Lung (tissue), 12 donors: ENCODE measurements around the gene MYLK. TPM values are rescaled to one million over a fixed set of nuclear protein-coding genes. Genes with fewer than 3 reads are reported as not detected.
A peak's percentile ranks its signal among the peaks of the same experiment; 100 is the strongest.

Experiments
- ATAC-seq: fragments of 200-7000 bp; cut with Tn5 transposase; one replicate; pipeline ENCODE4 v1.9.1; 2020; ENCODE audit warnings: moderate number of reproducible peaks; ENCODE audit not compliant: insufficient read depth, low FRiP score
- DNase-seq, 3 donors: peaks; one replicate each; pipeline ENCODE4 v3.0.0-alpha.2; 2013 to 2017
- H3K27ac ChIP-seq, 2 donors: one replicate each; pipeline ENCODE4 v1.5.1; 2013; ENCODE audit warnings: mild to moderate bottlenecking in 2 of 2, moderate library complexity in 2 of 2, control low read depth in 1 of 2, inconsistent platforms in 1 of 2, low read depth in 1 of 2, low read length in 1 of 2
- H3K27me3 ChIP-seq, 3 donors: one replicate each; pipeline ENCODE4 v1.5.1; 2013; ENCODE audit warnings: low read length in 2 of 3; ENCODE audit not compliant: control insufficient read depth in 3 of 3, insufficient read depth in 3 of 3
- H3K36me3 ChIP-seq, 4 donors: one replicate each; pipeline ENCODE4 v1.5.1; 2013; ENCODE audit warnings: low read length in 4 of 4, mild to moderate bottlenecking in 1 of 4, moderate library complexity in 1 of 4; ENCODE audit not compliant: control insufficient read depth in 4 of 4, insufficient read depth in 4 of 4
- H3K4me1 ChIP-seq, 5 donors: one replicate each; pipeline ENCODE4 v1.5.1; 2013; ENCODE audit warnings: low read length in 5 of 5, mild to moderate bottlenecking in 2 of 5, moderate library complexity in 1 of 5; ENCODE audit not compliant: control insufficient read depth in 5 of 5, insufficient read depth in 5 of 5
- H3K4me3 ChIP-seq: one replicate; pipeline ENCODE4 v1.5.1; 2013; ENCODE audit warnings: mild to moderate bottlenecking, control low read depth, moderate library complexity
- H3K9ac ChIP-seq, 2 donors: one replicate each; pipeline ENCODE4 v1.5.1; 2013; ENCODE audit warnings: low read length in 2 of 2, control low read depth in 1 of 2; ENCODE audit not compliant: insufficient read depth in 1 of 2
- H3K9me3 ChIP-seq, 4 donors: one replicate each; pipeline ENCODE4 v1.5.1; 2013; ENCODE audit warnings: low read length in 3 of 4, mild to moderate bottlenecking in 1 of 4, moderate library complexity in 1 of 4; ENCODE audit not compliant: control insufficient read depth in 4 of 4, insufficient read depth in 3 of 4
- WGBS, 2 donors: extraction: QIAGEN DNeasy Blood & Tissue Kit; methylation state at CpG; one replicate each; pipeline ENCODE4 v1.1.7; 2013; 5-methylcytosine and 5-hydroxymethylcytosine counted together
- polyA plus RNA-seq, 2 donors: library from polyadenylated mRNA; stranded (reverse); fragments of 200-250 nt; gene quantifications; one replicate each; pipeline ENCODE4 v1.2.1, GENCODE V29; 2013
- total RNA-seq, 2 donors: library from RNA; depleted of rRNA in 1 of 2; stranded (reverse); fragments of >200 nt in 1 of 2; gene quantifications; one replicate each; pipeline ENCODE4 v1.2.1, GENCODE V29; 2014 to 2021
- TF ChIP-seq, protein P1 (sequence below): IDR thresholded peaks from 2 replicates; pipeline ENCODE4 v1.5.1; 2012; ENCODE audit warnings: mild to moderate bottlenecking; ENCODE audit errors: control extremely low read depth, extremely low read depth
- donor health status: control.
- donor health status: control.
- donor health status: Bipolar disorder and iron deficiency.
- donor health status: healthy.
- donor health status: DM: yes; HTN: yes; CAD: no.

Gene MYLK
- total and polyA plus RNA-seq, 4 donors, result 23.3 to 324 (median 112) TPM

DNA sequence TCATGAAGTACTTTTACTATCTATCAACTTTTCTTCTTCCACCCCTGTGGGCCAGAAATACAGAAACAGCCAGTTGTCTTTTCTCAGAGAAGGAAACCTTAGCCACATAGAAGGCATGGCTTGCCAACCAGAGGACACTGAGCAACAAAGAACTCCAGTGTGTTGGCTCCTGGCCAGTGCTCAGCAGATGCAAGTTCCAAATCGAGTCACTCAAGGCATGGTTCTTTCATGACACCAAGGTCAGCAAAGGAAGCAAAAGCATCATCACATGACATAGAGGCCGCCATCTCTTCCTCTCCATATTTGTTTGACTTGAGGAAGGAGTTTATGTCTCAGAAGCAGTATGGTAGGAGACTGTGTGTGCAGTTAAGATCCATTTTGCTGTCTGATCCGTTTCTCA, 92.2 kb downstream of the MYLK start:
- Histone ChIP-seq H3K9me3 (no peaks in the 10 kb centered on the region), H3K27me3 (no peaks in the 10 kb centered on the region), H3K4me3 (no peak overlapping the region), H3K36me3 (peaks cover 0 to 26% (median 12%) of the 10 kb centered on the region in 4 donors), H3K9ac (no peak overlapping the region), H3K27ac (no peak overlapping the region), H3K4me1 (peaks cover 0 to 32% (median 18%) of the 10 kb centered on the region in 5 donors)
- ATAC-seq, result no peak
- WGBS, 2 donors, result 66 to 69% methylated on average over 3 of the region's 3 CpGs
- TF ChIP-seq, protein P1, sequence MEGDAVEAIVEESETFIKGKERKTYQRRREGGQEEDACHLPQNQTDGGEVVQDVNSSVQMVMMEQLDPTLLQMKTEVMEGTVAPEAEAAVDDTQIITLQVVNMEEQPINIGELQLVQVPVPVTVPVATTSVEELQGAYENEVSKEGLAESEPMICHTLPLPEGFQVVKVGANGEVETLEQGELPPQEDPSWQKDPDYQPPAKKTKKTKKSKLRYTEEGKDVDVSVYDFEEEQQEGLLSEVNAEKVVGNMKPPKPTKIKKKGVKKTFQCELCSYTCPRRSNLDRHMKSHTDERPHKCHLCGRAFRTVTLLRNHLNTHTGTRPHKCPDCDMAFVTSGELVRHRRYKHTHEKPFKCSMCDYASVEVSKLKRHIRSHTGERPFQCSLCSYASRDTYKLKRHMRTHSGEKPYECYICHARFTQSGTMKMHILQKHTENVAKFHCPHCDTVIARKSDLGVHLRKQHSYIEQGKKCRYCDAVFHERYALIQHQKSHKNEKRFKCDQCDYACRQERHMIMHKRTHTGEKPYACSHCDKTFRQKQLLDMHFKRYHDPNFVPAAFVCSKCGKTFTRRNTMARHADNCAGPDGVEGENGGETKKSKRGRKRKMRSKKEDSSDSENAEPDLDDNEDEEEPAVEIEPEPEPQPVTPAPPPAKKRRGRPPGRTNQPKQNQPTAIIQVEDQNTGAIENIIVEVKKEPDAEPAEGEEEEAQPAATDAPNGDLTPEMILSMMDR, result no peak
- peak; percentile 56 to 63 (median 60) for DNase-seq

DNA sequence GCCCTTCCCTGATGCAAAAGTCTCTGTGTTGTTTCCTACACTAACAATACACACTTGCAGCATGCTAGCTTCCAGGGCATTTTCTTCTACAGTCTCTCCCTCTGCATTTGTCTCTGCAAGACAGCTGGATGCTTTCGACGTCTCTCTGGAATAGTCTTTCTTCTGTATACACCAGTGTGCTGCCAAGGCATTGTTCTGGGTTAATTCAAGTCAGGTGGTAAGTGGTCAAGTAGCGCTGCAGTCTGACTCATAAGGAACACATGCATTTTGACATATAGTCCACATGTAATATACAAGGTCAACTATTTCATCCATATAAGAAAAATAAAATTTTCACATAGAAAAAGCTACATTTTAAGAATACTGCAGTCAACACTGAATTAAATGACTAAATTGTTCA, 92.7 kb downstream of the MYLK start:
- H3K27me3 ChIP-seq, result no peaks in the 10 kb centered on the region
- peaks cover 0 to 26% (median 12%) of the 10 kb centered on the region in 4 donors for H3K36me3 ChIP-seq
- DNase-seq (peak in 2 of 3 donors; percentile 43 to 63), ATAC-seq (no peak)
- no peak overlapping the region for H3K4me3 ChIP-seq
- peaks cover 0 to 32% (median 18%) of the 10 kb centered on the region in 5 donors for H3K4me1 ChIP-seq
- 63 to 81% methylated on average over 3 of the region's 3 CpGs for WGBS, 2 donors
- no peak overlapping the region for H3K27ac ChIP-seq
- H3K9ac ChIP-seq, result no peak overlapping the region
- TF ChIP-seq, protein P1, result no peak
- no peaks in the 10 kb centered on the region for H3K9me3 ChIP-seq

DNA sequence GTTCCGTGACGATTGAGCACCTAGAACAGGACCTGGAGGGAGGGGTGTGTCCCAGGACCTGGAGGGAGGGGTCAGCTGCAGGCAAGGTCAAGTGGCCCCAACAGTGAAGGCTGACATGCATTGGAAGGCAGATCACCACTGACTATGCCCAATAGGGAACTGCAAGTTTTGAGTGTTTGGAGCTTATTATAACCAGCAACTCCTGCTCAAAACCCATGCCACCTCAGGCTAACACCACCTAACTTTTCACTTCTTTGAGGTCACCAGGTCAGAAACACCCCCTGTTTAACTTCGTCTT, 93.1 kb downstream of the MYLK start:
- TF ChIP-seq, protein P1, result no peak
- 81 to 98% methylated on average over 3 of the region's 3 CpGs for WGBS, 2 donors
- ATAC-seq, result no peak
- Histone ChIP-seq H3K9ac (no peak overlapping the region), H3K36me3 (peaks cover 0 to 26% (median 12%) of the 10 kb centered on the region in 4 donors), H3K9me3 (no peaks in the 10 kb centered on the region), H3K27ac (no peak overlapping the region), H3K4me1 (peaks cover 0 to 32% (median 18%) of the 10 kb centered on the region in 5 donors), H3K4me3 (no peak overlapping the region), H3K27me3 (no peaks in the 10 kb centered on the region)
- DNase-seq, result no peak

DNA sequence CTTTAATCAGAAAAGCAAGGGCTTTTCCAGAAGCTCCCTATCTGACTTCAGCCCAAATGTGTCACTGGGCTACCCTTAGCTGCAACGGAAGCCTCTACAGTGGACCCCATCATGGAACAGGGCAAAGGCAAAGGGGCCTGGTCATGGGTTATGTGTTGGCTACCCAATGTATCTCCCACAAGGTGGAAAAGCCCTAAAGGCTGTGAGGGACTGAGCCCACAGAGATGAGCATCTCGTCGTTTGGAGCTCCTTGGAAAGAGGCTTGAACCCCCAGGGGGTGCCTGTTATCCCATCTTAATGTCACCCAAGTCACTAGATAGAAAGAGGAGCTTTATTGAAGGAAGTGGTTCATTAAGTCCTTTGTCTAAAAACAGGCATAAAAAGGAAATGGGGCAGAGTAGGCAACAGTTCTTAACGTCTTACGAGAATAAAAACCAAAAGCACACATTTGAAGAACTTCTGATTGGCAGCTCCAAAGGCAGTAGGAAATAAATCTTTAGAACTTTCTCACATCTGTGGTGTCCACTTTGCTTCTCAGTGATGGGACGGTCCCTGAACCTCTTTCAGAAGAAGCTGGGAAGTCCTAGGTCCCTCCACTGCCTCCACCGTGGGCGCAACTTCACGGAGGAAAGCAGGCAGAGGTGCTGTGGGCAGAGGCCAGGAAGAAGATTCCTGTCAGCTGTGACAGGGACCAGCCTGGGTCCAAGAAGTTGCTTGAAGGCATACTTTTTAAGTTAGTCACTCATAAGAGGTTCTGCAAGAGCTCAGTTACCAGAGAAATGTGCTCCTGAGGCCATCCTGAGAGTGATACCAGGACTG, 93.7 kb downstream of the MYLK start:
- H3K4me3 ChIP-seq, result no peak overlapping the region
- H3K9ac ChIP-seq, result no peak overlapping the region
- no peak for DNase-seq
- H3K4me1 ChIP-seq, result peaks cover 0 to 34% (median 18%) of the 10 kb centered on the region in 5 donors
- WGBS, 2 donors, result 92 to 93% methylated on average over 9 of the region's 9 CpGs
- no peaks in the 10 kb centered on the region for H3K9me3 ChIP-seq
- TF ChIP-seq, protein P1, result no peak
- H3K36me3 ChIP-seq, result peaks cover 0 to 26% (median 13%) of the 10 kb centered on the region in 4 donors
- no peak for ATAC-seq
- no peak overlapping the region for H3K27ac ChIP-seq
- H3K27me3 ChIP-seq, result no peaks in the 10 kb centered on the region
